ENCODE results near the gene IRGQ.

DNA sequence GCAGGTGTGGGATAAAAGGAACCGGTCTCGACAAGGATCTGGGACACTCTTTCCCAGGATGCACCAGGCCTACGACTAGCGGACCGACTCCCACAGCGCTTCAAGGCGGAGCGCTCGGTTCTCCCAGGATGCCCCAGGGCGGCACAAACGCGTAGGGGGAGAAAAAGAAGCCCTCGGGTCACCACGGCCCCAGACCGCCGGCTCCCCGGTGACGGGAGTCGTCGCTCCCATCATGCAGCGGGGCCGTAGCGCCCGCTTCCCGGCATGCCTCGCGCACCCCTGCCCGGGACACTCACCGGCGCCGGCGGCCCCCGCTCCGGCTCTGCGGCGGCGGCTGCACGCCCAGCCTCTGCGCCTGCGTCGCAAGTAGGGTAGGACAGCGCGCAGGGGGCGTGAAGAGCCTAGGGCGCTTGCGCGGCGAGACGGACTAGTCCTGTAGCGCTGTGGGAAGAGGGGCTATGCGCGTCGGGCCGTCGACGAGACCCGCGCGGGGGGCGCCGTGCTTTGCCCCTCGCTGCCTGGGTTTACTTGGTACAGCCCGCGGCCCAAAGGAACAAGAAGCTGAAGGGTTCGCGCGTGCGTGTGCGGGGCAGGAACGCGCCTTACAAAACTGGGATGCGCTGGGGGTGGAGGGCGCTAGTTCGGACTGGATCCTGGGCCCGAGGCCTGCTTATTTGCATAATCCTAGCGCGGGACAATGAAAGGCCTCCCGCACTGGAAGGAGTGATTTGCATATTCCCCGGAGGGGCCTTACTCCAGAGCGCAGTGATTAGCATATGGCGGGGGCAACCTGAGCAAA, 23.5 kb upstream of the IRGQ start, which contains the start of gene ZNF428:
- TF ChIP-seq GATA2 (IDR thresholded peaks at IDR 0.05; ENCODE audit: low read depth, low read length) = 0 out of 2 replicates have a peak, but pooled peaks have one; percentile 41
- no peak for TF ChIP-seq GATA3 (IDR thresholded peaks at IDR 0.05; ENCODE audit: low read depth, low read length)

All from SH-SY5Y (cell line).